ENCODE data around the gene ARHGAP6. TPM values are rescaled to one million over a fixed set of nuclear protein-coding genes. Genes with fewer than 3 reads are reported as not detected.

ARHGAP6 gene
- polyA plus RNA-seq, 3 donors = 0.31 to 1.1 (median 0.40) TPM

DNA sequence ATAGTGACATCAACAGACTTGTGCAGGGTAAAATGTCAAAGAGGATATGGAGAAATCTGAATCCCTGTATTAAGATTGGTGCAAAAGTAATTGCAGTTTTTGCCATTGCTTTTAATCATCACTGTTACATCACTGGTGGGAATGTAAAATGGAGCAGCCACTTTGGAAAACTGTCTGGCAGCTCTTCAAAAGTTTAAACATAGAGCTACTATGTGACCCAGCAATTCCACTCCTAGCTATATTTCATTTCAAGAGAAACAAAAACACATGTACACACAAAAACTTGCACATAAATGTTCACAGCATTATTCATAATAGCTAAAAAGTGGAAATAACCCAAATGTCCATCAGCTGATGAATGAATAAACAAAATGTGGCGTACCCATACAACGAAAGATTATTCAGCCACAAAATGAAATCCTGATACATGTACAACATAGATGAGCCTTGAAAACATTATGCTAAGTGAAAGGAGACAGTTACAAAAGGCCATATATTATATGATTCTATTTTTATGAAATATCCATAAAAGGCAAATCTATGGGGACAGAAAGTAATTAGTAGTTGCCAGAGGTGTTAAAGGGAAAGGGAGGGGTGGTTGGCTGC, 266.1 kb downstream of the ARHGAP6 start:
- H3K27me3 Mint-ChIP-seq (ENCODE audit: low read depth in 3 of 3) = peaks cover 0 to 3% (median 0%) of the 10 kb centered on the region in 3 donors
- intact Hi-C loops (cut with micrococcal nuclease) = no loop called here

DNA sequence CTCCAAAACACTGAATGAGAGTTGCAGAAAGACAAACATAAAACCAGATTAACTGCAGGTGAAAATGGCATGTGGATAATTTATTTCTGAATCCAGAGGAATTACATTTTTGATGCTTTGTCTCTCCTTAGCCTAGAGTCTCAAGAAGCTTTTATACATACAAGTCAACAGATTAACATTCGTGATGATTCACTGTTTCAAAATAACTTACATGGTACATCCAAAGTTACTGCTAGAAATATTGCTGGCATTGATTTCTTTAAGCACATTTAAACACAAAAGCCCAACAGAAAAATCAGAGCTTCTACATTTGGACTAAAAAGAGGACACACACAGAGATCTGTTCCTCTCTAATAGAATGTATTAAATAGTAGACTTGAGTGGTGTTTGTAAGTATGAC, 266.9 kb downstream of the ARHGAP6 start:
- H3K27me3 Mint-ChIP-seq (ENCODE audit: low read depth in 3 of 3) = peaks cover 0 to 3% (median 0%) of the 10 kb centered on the region in 3 donors
- Histone ChIP-seq H3K27ac (ENCODE audit: low read depth in 1 of 2, low read length in 2 of 2) (no peak overlapping the region), H3K27me3 (ENCODE audit: control insufficient read depth in 2 of 2, insufficient read depth in 2 of 2, low read length in 2 of 2) (no peaks in the 10 kb centered on the region), H3K79me2 (ENCODE audit: insufficient read depth, low read length) (no peaks in the 10 kb centered on the region), H3K4me2 (replicated peaks; ENCODE audit: extremely low read depth, low read length, poor library complexity, severe bottlenecking) (no peak overlapping the region), H3K9me3 (replicated peaks in 1 of 2; ENCODE audit: control insufficient read depth in 1 of 2, insufficient read depth in 1 of 2, low read length in 2 of 2) (no peaks in the 10 kb centered on the region), H3K9ac (ENCODE audit: insufficient read depth, low read length, poor library complexity, severe bottlenecking) (no peak overlapping the region), H2AFZ (ENCODE audit: insufficient read depth, low read depth, low read length, poor library complexity, severe bottlenecking) (no peak overlapping the region), H3K4me1 (ENCODE audit: control insufficient read depth in 1 of 2, insufficient read depth in 2 of 2, low read length in 2 of 2) (no peaks in the 10 kb centered on the region), H4K20me1 (ENCODE audit: insufficient read depth, low read length) (no peaks in the 10 kb centered on the region), H3K36me3 (replicated peaks in 1 of 2; ENCODE audit: control insufficient read depth in 1 of 2, insufficient read depth in 2 of 2, low read length in 2 of 2) (no peaks in the 10 kb centered on the region), H3K4me3 (replicated peaks in 1 of 3; ENCODE audit: low read depth in 2 of 3, low read length in 3 of 3) (no peak overlapping the region)
- H3K4me3 Mint-ChIP-seq = no peak overlapping the region
- no peak for DNase-seq
- WGBS (ENCODE audit: insufficient coverage) = no CpG with 5 or more reads among the region's 1 CpG
- peaks cover 0 to 2% (median 0%) of the 10 kb centered on the region in 7 donors for H3K9me3 Mint-ChIP-seq
- intact Hi-C loops (cut with micrococcal nuclease) = no loop called here
- TF ChIP-seq, protein P1, sequence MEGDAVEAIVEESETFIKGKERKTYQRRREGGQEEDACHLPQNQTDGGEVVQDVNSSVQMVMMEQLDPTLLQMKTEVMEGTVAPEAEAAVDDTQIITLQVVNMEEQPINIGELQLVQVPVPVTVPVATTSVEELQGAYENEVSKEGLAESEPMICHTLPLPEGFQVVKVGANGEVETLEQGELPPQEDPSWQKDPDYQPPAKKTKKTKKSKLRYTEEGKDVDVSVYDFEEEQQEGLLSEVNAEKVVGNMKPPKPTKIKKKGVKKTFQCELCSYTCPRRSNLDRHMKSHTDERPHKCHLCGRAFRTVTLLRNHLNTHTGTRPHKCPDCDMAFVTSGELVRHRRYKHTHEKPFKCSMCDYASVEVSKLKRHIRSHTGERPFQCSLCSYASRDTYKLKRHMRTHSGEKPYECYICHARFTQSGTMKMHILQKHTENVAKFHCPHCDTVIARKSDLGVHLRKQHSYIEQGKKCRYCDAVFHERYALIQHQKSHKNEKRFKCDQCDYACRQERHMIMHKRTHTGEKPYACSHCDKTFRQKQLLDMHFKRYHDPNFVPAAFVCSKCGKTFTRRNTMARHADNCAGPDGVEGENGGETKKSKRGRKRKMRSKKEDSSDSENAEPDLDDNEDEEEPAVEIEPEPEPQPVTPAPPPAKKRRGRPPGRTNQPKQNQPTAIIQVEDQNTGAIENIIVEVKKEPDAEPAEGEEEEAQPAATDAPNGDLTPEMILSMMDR (IDR thresholded peaks at IDR 0.05) = no peak
- no peaks in the 10 kb centered on the region for H3K4me1 Mint-ChIP-seq
- H3K36me3 Mint-ChIP-seq = no peaks in the 10 kb centered on the region
- H3K27ac Mint-ChIP-seq = no peak overlapping the region

More for the DNA sequence above, 266.1 kb downstream of the ARHGAP6 start:
- Histone ChIP-seq H3K4me3 (replicated peaks in 1 of 3; ENCODE audit: low read depth in 2 of 3, low read length in 3 of 3) (no peak overlapping the region), H2AFZ (ENCODE audit: insufficient read depth, low read depth, low read length, poor library complexity, severe bottlenecking) (no peak overlapping the region), H3K4me1 (ENCODE audit: control insufficient read depth in 1 of 2, insufficient read depth in 2 of 2, low read length in 2 of 2) (no peaks in the 10 kb centered on the region), H3K9me3 (replicated peaks in 1 of 2; ENCODE audit: control insufficient read depth in 1 of 2, insufficient read depth in 1 of 2, low read length in 2 of 2) (no peaks in the 10 kb centered on the region), H4K20me1 (ENCODE audit: insufficient read depth, low read length) (no peaks in the 10 kb centered on the region), H3K79me2 (ENCODE audit: insufficient read depth, low read length) (no peaks in the 10 kb centered on the region), H3K4me2 (replicated peaks; ENCODE audit: extremely low read depth, low read length, poor library complexity, severe bottlenecking) (no peak overlapping the region), H3K27ac (ENCODE audit: low read depth in 1 of 2, low read length in 2 of 2) (no peak overlapping the region), H3K36me3 (replicated peaks in 1 of 2; ENCODE audit: control insufficient read depth in 1 of 2, insufficient read depth in 2 of 2, low read length in 2 of 2) (no peaks in the 10 kb centered on the region), H3K9ac (ENCODE audit: insufficient read depth, low read length, poor library complexity, severe bottlenecking) (no peak overlapping the region), H3K27me3 (ENCODE audit: control insufficient read depth in 2 of 2, insufficient read depth in 2 of 2, low read length in 2 of 2) (no peaks in the 10 kb centered on the region)
- no peak overlapping the region for H3K27ac Mint-ChIP-seq
- peaks cover 0 to 2% (median 0%) of the 10 kb centered on the region in 7 donors for H3K9me3 Mint-ChIP-seq
- no peak overlapping the region for H3K4me3 Mint-ChIP-seq
- no peak for DNase-seq
- no peaks in the 10 kb centered on the region for H3K36me3 Mint-ChIP-seq
- TF ChIP-seq, protein P1 (IDR thresholded peaks at IDR 0.05) = no peak
- WGBS (ENCODE audit: insufficient coverage) = no CpG with 5 or more reads among the region's 2 CpGs
- no peaks in the 10 kb centered on the region for H3K4me1 Mint-ChIP-seq
